Upper lobe of left lung (tissue), 6 donors: ENCODE data around the gene HCFC2. TPM values are rescaled to one million over a fixed set of nuclear protein-coding genes. Genes with fewer than 3 reads are reported as not detected.
"Not testable (repeated sequence)": the region's sequence is repeated elsewhere in the genome, so short reads cannot be mapped to it uniquely, and the experiment has no call there.

Source experiments
- ATAC-seq, 2 donors: fragments of 200-7000 bp; cut with Tn5 transposase; one replicate each; pipeline ENCODE4 v1.9.1; 2022; ENCODE audit warnings: mild to moderate bottlenecking in 2 of 2, moderate library complexity in 2 of 2; ENCODE audit not compliant: low FRiP score in 2 of 2
- DNase-seq, 2 donors: peaks; one replicate each; pipeline ENCODE4 v3.0.0-alpha.2; 2019 to 2020
- H3K27ac ChIP-seq, 4 donors: fragments of 200-600 bp; sonication (generic); one replicate each; pipeline ENCODE4 v1.5.1; 2016 to 2019
- H3K27me3 ChIP-seq, 4 donors: fragments of 200-600 bp; sonication (generic); one replicate each; pipeline ENCODE4 v1.5.1; 2017 to 2019
- H3K36me3 ChIP-seq, 4 donors: fragments of 200-600 bp; sonication (generic); one replicate each; pipeline ENCODE4 v1.5.1; 2016 to 2019
- H3K4me1 ChIP-seq, 4 donors: fragments of 200-600 bp; sonication (generic); one replicate each; pipeline ENCODE4 v1.5.1; 2018 to 2019
- H3K4me3 ChIP-seq, 4 donors: fragments of 200-600 bp; sonication (generic); one replicate each; pipeline ENCODE4 v1.5.1; 2017 to 2019; ENCODE audit warnings: mild to moderate bottlenecking in 2 of 4, moderate library complexity in 1 of 4
- H3K9me3 ChIP-seq, 4 donors: fragments of 200-600 bp; sonication (generic); one replicate each; pipeline ENCODE4 v1.5.1; 2018 to 2019
- EP300 ChIP-seq, 4 donors: sonication (generic); formaldehyde crosslinking; IDR thresholded peaks; one replicate each; pipeline ENCODE4 v1.5.1; 2017; ENCODE audit warnings: antibody characterized with exemption in 4 of 4, control low read depth in 2 of 4
- POLR2A ChIP-seq, 4 donors: fragments of 450-650 bp; IDR thresholded peaks; one replicate each; pipeline ENCODE4 v1.5.1; 2016 to 2017; ENCODE audit warnings: antibody characterized with exemption in 4 of 4, mild to moderate bottlenecking in 2 of 4
- POLR2AphosphoS5 ChIP-seq, 2 donors: sonication (generic); formaldehyde crosslinking; IDR thresholded peaks; one replicate each; pipeline ENCODE4 v1.5.1; 2017; ENCODE audit warnings: antibody characterized with exemption in 2 of 2
- WGBS, 2 donors: methylation state at CpG; one replicate each; pipeline ENCODE4 v1.1.5; 2017 to 2018; 5-methylcytosine and 5-hydroxymethylcytosine counted together
- total RNA-seq, 6 donors: library from RNA; depleted of rRNA in 4 of 6; stranded (reverse); fragments of >200 nt in 4 of 6; gene quantifications; one replicate each; pipeline versions ENCODE4 v1.1.0 to v1.2.1, GENCODE V29; 2016 to 2021
- TF ChIP-seq, protein P1 (sequence below), 6 experiments: fragments of 450-650 bp in 4 of 6; fragments of 200-600 bp in 2 of 6; sonication (generic) in 2 of 6; IDR thresholded peaks; one replicate each; pipeline ENCODE4 v1.5.1; 2016 to 2019; ENCODE audit warnings: antibody characterized with exemption in 6 of 6
- donor health status: DM: no; HTN: no; CAD: no; lungs with moderate emphysema.
- donor health status: DM: no; HTN: yes; CAD: no; lungs with severe emphysema.

HCFC2 gene
- total RNA-seq, 6 donors from 2014 or later = 10.3 to 28.2 (median 15.8) TPM

- no peak overlapping the region for H3K27ac ChIP-seq
- TF ChIP-seq, protein P1, sequence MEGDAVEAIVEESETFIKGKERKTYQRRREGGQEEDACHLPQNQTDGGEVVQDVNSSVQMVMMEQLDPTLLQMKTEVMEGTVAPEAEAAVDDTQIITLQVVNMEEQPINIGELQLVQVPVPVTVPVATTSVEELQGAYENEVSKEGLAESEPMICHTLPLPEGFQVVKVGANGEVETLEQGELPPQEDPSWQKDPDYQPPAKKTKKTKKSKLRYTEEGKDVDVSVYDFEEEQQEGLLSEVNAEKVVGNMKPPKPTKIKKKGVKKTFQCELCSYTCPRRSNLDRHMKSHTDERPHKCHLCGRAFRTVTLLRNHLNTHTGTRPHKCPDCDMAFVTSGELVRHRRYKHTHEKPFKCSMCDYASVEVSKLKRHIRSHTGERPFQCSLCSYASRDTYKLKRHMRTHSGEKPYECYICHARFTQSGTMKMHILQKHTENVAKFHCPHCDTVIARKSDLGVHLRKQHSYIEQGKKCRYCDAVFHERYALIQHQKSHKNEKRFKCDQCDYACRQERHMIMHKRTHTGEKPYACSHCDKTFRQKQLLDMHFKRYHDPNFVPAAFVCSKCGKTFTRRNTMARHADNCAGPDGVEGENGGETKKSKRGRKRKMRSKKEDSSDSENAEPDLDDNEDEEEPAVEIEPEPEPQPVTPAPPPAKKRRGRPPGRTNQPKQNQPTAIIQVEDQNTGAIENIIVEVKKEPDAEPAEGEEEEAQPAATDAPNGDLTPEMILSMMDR (IDR thresholded peaks at IDR 0.05) = no peak
- no peak for TF ChIP-seq EP300 (IDR thresholded peaks at IDR 0.05)
- TF ChIP-seq POLR2AphosphoS5 (IDR thresholded peaks at IDR 0.05) = no peak
- TF ChIP-seq POLR2A (IDR thresholded peaks at IDR 0.05) = no peak
- H3K4me3 ChIP-seq = no peak overlapping the region
- 89 to 90% methylated on average over 2 of the region's 2 CpGs for WGBS, 2 donors
- H3K36me3 ChIP-seq = no peaks in the 10 kb centered on the region
- ATAC-seq (no peak), DNase-seq (no peak)
- H3K9me3 ChIP-seq = no peaks in the 10 kb centered on the region
- no peaks in the 10 kb centered on the region for H3K4me1 ChIP-seq
- H3K27me3 ChIP-seq = no peaks in the 10 kb centered on the region
Measured at GRCh38 chr12:104025771-104026170, 38.6 kb upstream of the HCFC2 start.

DNA sequence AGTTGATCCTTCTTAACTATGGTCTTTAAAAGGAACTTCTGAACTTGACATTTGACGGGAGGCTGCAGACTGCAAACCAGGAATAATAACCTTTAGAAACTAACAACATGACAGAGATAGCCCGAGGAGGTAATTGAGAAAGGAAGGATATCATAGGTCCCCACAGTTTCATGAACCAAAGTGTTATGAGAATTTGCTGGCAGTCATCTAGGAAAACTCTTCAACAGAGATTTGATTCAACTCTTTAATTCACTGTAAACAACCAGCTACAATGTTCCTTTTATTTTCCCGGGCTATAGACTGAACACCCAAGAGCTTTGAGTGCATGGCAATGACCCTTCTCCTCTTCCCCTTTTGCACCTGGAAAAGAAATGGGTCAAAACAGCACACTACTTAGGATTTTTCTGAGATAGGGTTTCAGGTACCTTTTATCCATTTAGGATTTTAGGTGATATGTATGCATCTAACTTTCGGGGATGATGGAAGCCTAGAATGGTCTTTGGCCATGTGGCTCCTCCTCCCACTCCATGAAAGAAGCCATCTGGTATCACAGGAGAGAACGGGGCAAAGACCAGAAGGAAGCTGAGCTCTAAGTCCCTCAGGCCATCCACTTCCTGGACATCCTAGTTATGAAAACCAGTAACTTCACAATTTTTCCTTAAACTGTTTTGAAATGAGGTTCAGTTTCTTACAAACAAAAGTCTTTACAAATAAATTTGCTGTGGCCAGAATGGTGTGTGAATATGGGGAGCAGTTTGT is 37.3 kb upstream of the HCFC2 start:
- Histone ChIP-seq H3K36me3 (no peaks in the 10 kb centered on the region), H3K4me3 (no peak overlapping the region), H3K27ac (no peak overlapping the region), H3K27me3 (no peaks in the 10 kb centered on the region), H3K4me1 (no peaks in the 10 kb centered on the region), H3K9me3 (no peaks in the 10 kb centered on the region)
- DNase-seq = no peak
- no peak for ATAC-seq
- TF ChIP-seq EP300 (IDR thresholded peaks at IDR 0.05) (no peak), POLR2AphosphoS5 (IDR thresholded peaks at IDR 0.05) (no peak)
- WGBS, 2 donors = 47 to 58% methylated on average over 5 of the region's 5 CpGs

DNA sequence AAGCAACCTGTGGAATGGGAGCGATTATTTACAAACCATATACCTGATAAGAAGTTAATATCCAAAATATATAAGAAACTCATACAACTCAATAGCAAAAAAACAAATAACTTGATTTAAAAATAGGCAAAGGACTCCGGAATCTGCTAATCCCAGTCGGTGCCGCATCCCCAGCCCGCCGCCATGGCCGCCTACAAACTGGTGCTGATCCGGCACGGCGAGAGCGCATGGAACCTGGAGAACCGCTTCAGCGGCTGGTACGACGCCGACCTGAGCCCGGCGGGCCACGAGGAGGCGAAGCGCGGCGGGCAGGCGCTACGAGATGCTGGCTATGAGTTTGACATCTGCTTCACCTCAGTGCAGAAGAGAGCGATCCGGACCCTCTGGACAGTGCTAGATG is 33.7 kb upstream of the HCFC2 start:
- not testable (repeated sequence) for H3K4me3 ChIP-seq, ATAC-seq, H3K36me3 ChIP-seq, H3K9me3 ChIP-seq, H3K27me3 ChIP-seq, DNase-seq, H3K4me1 ChIP-seq, H3K27ac ChIP-seq
- 88 to 95% methylated on average over 11 to 19 of the region's 27 CpGs for WGBS, 2 donors

DNA sequence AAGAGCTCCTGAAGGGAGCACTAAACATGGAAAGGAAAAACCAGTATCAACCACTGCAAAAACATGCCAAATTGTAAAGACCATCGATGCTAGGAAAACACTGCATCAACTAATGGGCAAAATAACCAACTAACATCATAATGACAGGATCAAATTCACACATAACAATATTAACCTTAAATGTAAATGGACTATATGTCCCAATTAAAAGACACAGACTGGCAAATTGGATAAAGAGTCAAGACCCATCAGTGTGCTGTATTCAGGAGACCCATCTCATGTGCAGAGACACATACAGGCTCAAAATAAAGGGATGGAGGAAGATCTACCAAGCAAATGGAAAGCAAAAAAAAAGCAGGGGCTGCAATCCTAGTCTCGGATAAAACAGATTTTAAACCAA is 28.2 kb upstream of the HCFC2 start:
- not testable (repeated sequence) for H3K36me3 ChIP-seq, H3K27ac ChIP-seq, H3K9me3 ChIP-seq, H3K4me1 ChIP-seq, H3K27me3 ChIP-seq, ATAC-seq, H3K4me3 ChIP-seq, DNase-seq
- 92 to 97% methylated on average over 2 of the region's 2 CpGs for WGBS, 2 donors

GRCh38 chr12:104039769-104040168 is 24.6 kb upstream of the HCFC2 start:
- WGBS, 2 donors = 67 to 86% methylated on average over 1 of the region's 1 CpG
- ATAC-seq, H3K27me3 ChIP-seq, H3K27ac ChIP-seq, H3K4me3 ChIP-seq, H3K9me3 ChIP-seq, H3K4me1 ChIP-seq, H3K36me3 ChIP-seq, DNase-seq: not testable (repeated sequence)

DNA sequence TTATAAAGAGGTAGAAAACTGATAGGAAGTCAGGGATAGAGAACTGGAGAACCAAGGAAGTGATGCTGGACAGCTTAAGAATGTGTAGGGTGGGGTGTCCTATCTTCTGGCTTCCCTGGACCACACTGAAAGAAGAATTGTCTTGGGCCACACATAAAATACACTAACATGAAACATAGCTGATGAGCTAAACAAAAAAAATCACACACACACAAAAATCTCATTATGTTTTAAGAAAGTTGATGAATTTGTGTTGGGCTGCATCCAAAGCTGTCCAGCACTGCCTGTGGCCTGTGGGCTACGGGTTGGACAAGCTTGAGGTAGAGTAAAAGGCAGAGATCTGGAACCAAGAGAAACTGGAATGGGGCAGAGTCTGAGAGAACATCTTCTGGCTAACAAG is 21.8 kb upstream of the HCFC2 start:
- H3K27me3 ChIP-seq = no peaks in the 10 kb centered on the region
- no peak for ATAC-seq
- no peak for DNase-seq
- no peak overlapping the region for H3K4me3 ChIP-seq
- no peaks in the 10 kb centered on the region for H3K36me3 ChIP-seq
- peaks cover 0 to 3% (median 0%) of the 10 kb centered on the region in 4 donors for H3K4me1 ChIP-seq
- TF ChIP-seq, protein P1 (IDR thresholded peaks at IDR 0.05) = no peak
- TF ChIP-seq POLR2A (IDR thresholded peaks at IDR 0.05) (no peak), POLR2AphosphoS5 (IDR thresholded peaks at IDR 0.05) (no peak), EP300 (IDR thresholded peaks at IDR 0.05) (no peak)
- H3K27ac ChIP-seq = no peak overlapping the region
- 83 to 85% methylated on average over 1 of the region's 1 CpG for WGBS, 2 donors
- H3K9me3 ChIP-seq = no peaks in the 10 kb centered on the region

GRCh38 chr12:104044158-104044557 is 20.2 kb upstream of the HCFC2 start:
- Histone ChIP-seq H3K36me3 (no peaks in the 10 kb centered on the region), H3K4me1 (peaks cover 0 to 3% (median 0%) of the 10 kb centered on the region in 4 donors), H3K27me3 (no peaks in the 10 kb centered on the region), H3K27ac (no peak overlapping the region), H3K4me3 (no peak overlapping the region), H3K9me3 (no peaks in the 10 kb centered on the region)
- TF ChIP-seq, protein P1 (IDR thresholded peaks at IDR 0.05) = no peak
- no peak for TF ChIP-seq POLR2AphosphoS5 (IDR thresholded peaks at IDR 0.05)
- TF ChIP-seq POLR2A (IDR thresholded peaks at IDR 0.05) = no peak
- no peak for TF ChIP-seq EP300 (IDR thresholded peaks at IDR 0.05)
- DNase-seq (no peak), ATAC-seq (no peak)
- WGBS, 2 donors = 92 to 97% methylated on average over 3 of the region's 3 CpGs
